ENCODE data around the gene BUD23. TPM values are rescaled to one million over a fixed set of nuclear protein-coding genes. Genes with fewer than 3 reads are reported as not detected.

Gene BUD23
- total and polyA plus RNA-seq, 9 of the 15 experiments (the other 6 are each of a cell fraction or from before 2014, with no cell fraction given): 79.5 to 270 (median 150) TPM

GRCh38 chr7:73683056-73683787 lies at the start of gene BUD23, which contains the start of gene DNAJC30 (continued):
- no peak for TF ChIP-seq BDP1 (IDR thresholded peaks at IDR 0.05; ENCODE audit: insufficient read depth, insufficient read length)
- no peak; the same call in 1 of the 2 replicates for TF ChIP-seq TGIF2 (CRISPR knock-in tag; IDR thresholded peaks at IDR 0.05)
- peak in 1 of 2 experiments; percentile 74; a peak in 2 of 4 replicates for TF ChIP-seq CSDE1 (IDR thresholded peaks at IDR 0.05)
- TF ChIP-seq ARID1B (IDR thresholded peaks at IDR 0.05): no peak
- TF ChIP-seq TFAM (CRISPR knock-in tag; conservative IDR thresholded peaks at IDR 0.05): no peak
- no peak for TF ChIP-seq ZNF134 (CRISPR knock-in tag; conservative IDR thresholded peaks at IDR 0.05)
- TF ChIP-seq FOXA3 (CRISPR knock-in tag; conservative IDR thresholded peaks at IDR 0.05 in 1 of 2, IDR thresholded peaks at IDR 0.05 in 1 of 2): no peak
- TF ChIP-seq ZBTB40 (IDR thresholded peaks at IDR 0.05): no peak
- no peak for TF ChIP-seq ZBTB40 (CRISPR knock-in tag; IDR thresholded peaks at IDR 0.05)
- no peak for TF ChIP-seq ZNF217 (CRISPR knock-in tag; IDR thresholded peaks at IDR 0.05)
- no peak for TF ChIP-seq ZNF586 (CRISPR knock-in tag; conservative IDR thresholded peaks at IDR 0.05)
- peak; percentile 77 for TF ChIP-seq CHD1 (IDR thresholded peaks at IDR 0.05; ENCODE audit: low read length)
- no peak for TF ChIP-seq HNRNPK (IDR thresholded peaks at IDR 0.05; ENCODE audit: low read depth, low read length, poor library complexity, severe bottlenecking)
- no peak for TF ChIP-seq ZNF384 (IDR thresholded peaks at IDR 0.05; ENCODE audit: low read depth, low read length)
- no peak for TF ChIP-seq HMG20B (CRISPR knock-in tag; IDR thresholded peaks at IDR 0.05)
